GM19239 (cell line): ENCODE data around the gene CNIH1.

Experiments used
- DNase-seq: peaks from one replicate; pipeline ENCODE4 v3.0.0; 2011; ENCODE audit warnings: low spot score; ENCODE audit not compliant: insufficient read length
- FAIRE-seq: peaks from 2 replicates; lab custom pipeline; 2011; peaks lifted over from hg19 to GRCh38; lab: Jason Lieb, UNC

CNIH1 gene

DNA sequence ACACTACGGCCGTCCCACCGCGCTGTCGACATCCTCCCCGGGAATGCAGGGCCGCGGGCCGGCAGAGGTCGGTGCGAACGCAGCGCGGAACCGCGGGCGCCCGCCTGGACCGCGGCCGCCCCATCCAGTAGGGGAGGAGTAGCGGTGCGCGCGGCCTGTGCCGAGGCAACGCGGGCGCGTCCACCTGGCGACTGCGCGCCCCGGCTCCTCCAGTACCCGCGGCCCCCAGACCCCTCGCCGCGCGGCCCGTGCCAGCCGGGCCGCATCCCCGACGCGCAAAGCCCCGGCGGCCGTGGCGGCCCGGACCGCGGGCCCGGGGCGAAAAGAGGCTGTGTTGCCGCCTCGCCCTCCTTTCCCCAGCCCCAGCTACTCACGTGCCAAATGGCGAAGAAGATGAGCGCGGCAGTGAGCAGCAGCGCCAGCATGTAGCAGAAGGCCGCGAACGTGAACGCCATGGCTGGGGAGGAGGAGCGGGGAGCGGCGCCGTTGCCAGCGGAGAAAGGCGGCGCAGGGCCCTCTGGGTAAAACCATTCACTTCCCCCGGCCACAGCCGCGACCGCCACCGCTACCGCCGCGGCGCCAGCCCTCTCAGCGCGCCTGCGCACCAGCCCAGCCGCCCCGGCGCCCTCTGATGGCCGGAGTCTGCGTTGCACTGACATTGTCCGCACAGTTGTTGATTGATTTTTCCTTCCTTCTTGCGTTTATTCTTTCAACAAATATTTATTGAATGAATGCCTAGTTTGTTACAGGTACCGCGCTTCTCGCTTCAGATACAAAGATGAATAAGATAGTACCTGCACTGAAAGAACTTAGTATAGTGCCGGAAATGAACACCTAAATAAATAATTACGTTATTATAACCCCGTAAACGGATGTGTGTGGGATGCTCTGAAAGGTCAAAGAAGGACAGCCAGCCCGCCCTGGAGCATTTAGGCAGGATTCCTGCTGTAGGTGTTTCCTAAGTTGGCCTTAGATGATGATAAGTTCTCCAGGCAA, at the start of gene CNIH1:
CNIH1 (minus strand) TSS at position 502 of the 996 bp plus-strand sequence; CDS start at position 455, 47 bp downstream.
- DNase-seq = peak; percentile 95
- FAIRE-seq = peak; percentile 87

GRCh38 chr14:54490445-54491175, 49.4 kb upstream of the CNIH1 start:
- no peak for DNase-seq
- FAIRE-seq = no peak

- DNase-seq = no peak
- FAIRE-seq = no peak
These were observed 48.7 kb upstream of the CNIH1 start for GRCh38 chr14:54489731-54490444.

DNA sequence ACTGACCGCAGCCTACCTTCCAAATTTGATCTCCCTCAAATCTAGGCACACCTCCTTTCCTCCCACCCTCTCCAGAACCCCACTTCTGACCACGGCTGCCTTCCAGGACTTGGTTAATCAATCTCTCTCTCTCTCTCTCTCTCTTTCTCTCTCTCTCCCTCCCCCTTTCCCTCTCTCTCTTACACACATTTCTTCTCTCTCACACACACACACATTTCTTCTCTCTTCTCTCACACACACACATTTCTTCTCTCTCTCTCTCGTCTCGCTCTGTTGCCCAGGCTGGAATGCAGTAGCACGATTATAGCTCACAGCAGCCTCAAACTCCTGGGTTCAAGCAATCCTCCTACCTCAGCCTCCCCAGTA, 48.1 kb upstream of the CNIH1 start:
- FAIRE-seq (no peak), DNase-seq (no peak)

- peak; percentile 79 for DNase-seq
- FAIRE-seq = peak; percentile 61
These were observed 47.6 kb upstream of the CNIH1 start, which contains the start of gene GMFB for GRCh38 chr14:54488646-54489317. Gene GMFB (minus strand): TSS chr14:54488980. CDS start chr14:54488927, 53 bp downstream.

GRCh38 chr14:54488318-54488645, 47.1 kb upstream of the CNIH1 start:
- DNase-seq (no peak), FAIRE-seq (no peak)

- FAIRE-seq (no peak), DNase-seq (no peak)
These were observed 46.6 kb upstream of the CNIH1 start for GRCh38 chr14:54487771-54488170.

- DNase-seq (no peak), FAIRE-seq (no peak)
These were observed 45.5 kb upstream of the CNIH1 start for GRCh38 chr14:54486685-54487084.

- DNase-seq (no peak), FAIRE-seq (peak; percentile 58)
These were observed 42.7 kb upstream of the CNIH1 start for GRCh38 chr14:54483846-54484245.

GRCh38 chr14:54483073-54483745, 42.0 kb upstream of the CNIH1 start:
- FAIRE-seq (peak; percentile 79), DNase-seq (no peak)

DNA sequence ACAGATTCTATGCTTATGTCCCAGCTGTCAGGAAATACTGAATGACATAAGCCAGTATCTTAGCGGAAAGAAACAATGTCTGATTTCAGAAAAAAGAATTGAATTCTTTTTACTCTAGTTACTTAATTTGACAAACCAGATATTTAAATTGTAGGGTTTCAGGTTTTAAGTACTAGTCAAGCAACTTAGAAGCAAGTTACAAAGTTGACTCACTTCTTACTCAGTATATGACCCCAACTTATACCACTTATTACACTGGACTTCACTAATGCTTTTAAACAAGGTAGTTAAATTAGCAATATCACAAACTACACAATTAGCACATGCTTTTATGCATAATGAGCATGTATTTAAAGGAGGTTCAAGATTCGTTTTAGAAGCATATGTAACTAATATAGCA, 40.5 kb upstream of the CNIH1 start:
- DNase-seq (no peak), FAIRE-seq (peak; percentile 8)

GRCh38 chr14:54480830-54481562, 39.8 kb upstream of the CNIH1 start:
- peak; percentile 48 for FAIRE-seq
- no peak for DNase-seq

DNA sequence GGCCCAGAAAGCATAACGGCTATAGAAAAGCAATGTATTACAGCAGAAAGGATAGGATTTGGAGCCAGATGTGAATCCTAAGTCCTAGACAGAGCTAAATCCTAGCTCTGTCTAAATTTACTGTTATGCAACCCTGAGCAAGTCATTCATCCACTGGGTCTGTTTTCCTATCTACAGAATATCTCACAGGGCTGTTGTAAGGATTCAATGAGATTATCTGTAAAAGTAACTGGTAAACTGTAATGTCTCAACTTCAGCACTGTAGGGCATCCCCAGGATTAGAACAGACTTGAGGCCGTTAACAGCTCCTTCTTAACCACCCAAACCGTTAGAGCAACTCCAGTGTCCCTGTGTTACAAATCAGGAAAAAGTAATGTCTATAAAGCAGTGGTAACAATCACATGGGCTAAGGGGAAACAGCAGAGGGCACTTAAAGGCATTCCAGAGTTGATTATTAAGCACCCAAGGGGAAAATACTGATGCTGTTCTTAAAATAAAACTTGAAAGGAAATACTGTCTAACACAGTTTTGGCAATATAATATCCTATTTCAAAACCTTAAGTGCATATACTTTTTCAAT, 37.6 kb upstream of the CNIH1 start:
- FAIRE-seq (no peak), DNase-seq (no peak)

- FAIRE-seq = peak; percentile 57
These were observed 34.7 kb upstream of the CNIH1 start for GRCh38 chr14:54475911-54476310.

GRCh38 chr14:54475187-54475899, 34.2 kb upstream of the CNIH1 start:
- DNase-seq = no peak
- FAIRE-seq = no peak

More at GRCh38 chr14:54475911-54476310, 34.7 kb upstream of the CNIH1 start:
- DNase-seq = no peak

DNA sequence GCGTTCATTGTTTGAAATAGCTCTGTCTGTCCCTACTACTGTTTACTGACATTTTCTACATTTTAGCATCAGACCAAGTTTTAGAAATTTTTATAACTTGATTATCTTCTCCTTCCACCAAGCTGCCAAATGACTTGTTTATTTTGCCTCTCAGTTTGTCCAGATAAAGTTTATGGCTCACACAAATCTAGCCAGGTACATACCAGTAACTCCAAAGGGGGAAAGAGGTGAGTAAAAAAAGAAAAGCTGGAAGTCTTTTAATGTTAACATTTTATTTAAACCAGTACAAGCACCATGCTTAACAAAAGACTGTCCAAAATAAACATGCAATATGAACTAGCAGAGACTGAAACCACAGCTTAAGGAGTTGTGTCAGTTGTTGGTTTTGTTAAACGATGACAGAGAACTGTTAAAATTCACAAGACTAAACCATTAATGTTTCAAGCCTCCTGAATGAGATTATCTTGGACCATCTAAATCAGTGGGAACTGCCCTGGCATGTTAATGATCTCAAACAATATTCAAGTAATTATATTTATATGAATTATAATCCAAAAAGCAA, 33.1 kb upstream of the CNIH1 start:
- FAIRE-seq (no peak), DNase-seq (no peak)

DNA sequence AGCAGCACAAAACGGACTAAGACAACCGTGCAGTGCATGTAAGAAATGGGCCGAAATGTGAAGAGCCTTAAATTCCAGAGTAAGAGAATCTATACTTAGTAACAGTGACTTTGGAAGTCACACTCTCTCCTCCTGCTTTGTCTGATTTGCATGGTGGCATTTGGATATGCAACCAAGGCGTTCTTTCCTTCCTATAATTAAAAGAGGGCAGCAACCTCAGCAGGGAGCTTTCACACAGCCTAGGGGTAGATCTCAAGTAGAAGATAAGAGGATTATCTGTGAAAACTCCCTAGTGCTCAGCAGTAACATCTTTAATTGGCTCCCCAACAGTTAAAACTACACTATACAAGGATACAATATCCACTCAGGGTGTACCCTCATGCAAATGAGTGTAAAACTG, 31.1 kb upstream of the CNIH1 start:
- no peak for FAIRE-seq
- no peak for DNase-seq
